HG03354 (cell line): ENCODE data around the gene TEPSIN.

Experiments used
- ATAC-seq: cut with Tn5 transposase; IDR thresholded peaks from one replicate; pipeline ENCODE4 v1.9.1; 2021; ENCODE audit warnings: mild to moderate bottlenecking; ENCODE audit not compliant: unreplicated experiment, poor library complexity, severe bottlenecking

The TEPSIN gene

DNA sequence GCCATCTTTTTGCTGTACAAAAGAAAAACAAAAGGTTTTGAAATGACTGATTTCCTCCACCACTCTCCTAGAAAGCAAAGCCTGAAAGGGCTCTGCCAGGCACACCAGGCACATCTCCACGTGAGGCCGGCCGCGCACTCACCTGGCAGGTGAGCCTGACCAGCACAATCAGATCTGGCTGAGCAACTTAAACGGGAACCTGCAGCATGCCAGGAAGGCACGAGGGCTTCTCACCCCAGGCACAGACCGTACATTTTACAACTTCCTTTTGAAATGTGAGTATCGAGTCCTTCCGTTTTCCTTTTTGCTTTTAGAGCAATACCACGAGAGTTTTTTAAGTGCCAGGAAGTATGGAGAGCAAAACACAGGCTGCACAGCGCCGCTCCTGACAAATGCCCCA lies 33.8 kb upstream of the TEPSIN start:
- ATAC-seq = no peak

DNA sequence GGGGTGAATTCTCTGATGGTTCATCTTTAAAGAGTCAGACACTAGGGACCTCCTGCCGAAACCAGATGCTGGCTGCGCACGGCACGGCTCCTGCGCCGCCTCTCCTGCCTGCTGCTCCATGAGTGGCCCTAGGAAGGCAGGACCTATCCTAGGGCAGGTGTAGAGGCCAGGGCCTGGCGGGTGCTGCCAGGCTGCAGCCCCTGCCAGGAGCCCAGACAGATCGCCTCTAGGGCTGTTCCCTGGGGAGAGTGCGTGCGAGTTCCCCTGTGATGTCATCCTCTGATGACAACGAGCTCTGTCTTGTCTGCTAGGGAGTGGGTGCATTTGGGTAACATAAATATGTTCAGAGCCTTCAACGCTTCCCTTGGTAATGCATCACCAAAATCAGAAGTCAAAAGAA lies 32.4 kb upstream of the TEPSIN start:
- no peak for ATAC-seq

DNA sequence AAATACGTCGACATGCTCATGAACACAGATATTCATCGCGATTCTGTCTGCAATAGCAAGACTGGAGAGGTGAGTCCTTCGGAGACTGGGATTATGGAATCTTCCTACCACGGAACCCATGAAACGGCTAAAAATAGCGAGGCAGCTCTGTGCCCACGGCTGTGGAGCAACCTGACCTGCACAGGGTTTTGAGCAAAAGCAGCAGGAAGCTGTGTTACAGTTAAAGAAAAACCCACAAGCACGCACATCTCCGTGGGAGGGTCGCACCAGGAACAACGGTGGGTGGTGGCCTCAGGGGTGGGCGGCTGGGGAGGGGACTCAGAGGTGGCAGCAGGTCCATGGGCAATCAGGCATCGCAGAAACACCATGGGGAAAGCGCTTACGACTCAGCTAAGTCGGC lies 31.4 kb upstream of the TEPSIN start:
- ATAC-seq = no peak

DNA sequence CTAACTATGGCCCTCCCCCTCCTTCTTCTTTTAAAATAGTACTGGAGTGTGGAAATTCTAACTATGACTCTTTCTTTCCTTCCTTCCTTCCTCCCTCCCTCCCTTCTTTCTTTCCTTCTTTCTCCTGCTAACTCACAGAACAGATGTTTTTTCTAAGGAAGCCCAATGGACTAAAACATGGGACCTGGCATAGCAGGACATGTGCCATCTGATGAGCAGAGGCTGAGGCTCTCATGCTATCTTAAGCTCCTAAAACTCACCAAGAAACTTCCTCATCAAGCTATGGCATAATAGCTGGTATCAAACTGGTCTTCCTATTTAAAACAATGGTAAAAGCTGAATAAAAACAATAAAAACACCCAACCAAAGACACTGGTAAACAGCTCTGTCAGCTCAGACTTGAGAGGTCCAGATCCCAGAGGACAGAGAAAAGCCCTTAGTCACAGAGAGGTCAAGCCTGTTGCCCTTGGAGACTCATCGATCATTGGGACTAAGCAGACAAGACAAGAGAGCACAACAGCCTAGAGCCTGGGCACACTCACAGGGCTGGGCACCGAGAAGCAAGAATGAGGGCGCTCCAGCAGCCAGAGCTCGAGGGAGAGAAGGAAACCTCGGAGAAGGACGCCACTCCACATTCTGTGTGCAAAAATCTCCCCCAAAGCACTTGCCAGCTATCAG lies 28.7 kb upstream of the TEPSIN start:
- no peak for ATAC-seq

DNA sequence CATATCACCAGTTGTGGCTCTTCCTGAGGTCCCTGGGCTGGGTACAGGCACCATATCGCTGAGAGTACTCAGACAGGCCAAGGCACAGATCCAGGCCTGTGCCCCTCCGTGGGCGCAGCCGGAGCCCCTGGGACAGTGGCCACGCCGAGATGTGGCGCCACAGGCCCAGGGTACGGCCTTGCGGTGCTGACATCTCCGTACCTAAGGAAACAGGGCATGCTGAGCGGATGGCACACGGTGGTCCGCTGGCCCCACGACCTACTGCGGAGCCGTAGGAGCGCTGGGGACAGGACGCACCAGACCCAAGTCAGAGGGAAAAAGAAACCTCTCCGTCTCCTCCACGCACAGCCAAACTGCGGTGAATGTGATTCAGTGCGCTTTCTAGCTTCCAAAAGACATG lies 26.7 kb upstream of the TEPSIN start:
- no peak for ATAC-seq

DNA sequence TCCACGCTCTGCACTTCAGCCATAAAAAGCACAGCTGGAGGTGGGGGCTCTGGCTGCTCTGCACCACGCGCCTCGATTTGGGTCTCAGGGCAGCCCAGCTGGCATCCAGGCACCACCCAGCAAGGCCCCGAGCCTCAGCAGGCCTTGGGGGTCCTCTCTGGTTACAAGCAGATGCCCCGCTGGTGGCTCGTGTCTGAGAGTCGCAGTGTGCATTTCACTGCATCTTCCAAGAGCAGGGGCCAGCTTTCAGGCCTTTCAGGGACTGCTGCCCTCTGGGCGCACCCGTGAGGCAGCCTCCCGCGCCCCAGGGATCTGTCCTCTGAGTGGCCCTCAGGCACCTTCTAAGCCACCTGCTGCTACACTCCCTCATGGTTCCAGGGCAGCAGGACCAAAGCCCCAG lies 25.8 kb upstream of the TEPSIN start:
- ATAC-seq = no peak

DNA sequence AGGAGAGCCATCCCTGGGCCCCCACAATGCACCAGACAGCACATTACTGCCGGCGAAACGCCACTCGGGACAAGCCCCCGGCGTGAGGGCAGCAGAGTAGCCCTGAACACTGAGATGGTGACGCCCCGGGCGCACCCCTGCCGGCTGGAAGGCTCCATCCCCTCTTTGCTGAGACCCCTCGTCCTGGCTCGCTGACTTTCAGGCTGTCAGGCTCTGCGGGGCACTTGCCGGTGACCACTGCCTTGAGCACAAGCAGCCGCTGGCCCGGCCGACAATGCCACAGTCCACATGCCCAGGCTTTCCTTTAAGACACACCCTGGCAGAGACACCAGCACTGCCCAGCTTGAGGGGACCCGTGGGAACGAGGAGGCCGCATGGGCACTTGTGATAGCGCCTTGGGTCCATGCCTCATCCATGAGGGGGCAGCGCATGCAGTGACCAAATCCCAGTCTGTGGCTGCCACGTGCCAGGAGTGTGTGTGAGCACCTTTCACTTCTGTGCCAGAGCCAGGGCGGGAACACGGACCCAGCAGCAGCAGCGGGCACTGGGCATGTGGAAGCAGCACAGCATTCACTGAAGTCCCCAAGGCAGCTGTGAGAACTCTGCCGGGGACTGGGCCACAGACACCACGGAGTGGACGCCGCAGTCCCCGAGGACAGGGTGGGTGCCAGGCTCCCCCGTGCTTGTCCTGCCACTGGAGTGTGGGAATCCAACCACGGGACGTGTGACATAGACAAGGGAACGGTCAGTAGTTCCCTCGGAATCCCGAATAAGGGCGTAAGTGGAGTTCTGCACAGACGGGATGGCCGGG lies 24.7 kb upstream of the TEPSIN start:
- ATAC-seq = no peak

DNA sequence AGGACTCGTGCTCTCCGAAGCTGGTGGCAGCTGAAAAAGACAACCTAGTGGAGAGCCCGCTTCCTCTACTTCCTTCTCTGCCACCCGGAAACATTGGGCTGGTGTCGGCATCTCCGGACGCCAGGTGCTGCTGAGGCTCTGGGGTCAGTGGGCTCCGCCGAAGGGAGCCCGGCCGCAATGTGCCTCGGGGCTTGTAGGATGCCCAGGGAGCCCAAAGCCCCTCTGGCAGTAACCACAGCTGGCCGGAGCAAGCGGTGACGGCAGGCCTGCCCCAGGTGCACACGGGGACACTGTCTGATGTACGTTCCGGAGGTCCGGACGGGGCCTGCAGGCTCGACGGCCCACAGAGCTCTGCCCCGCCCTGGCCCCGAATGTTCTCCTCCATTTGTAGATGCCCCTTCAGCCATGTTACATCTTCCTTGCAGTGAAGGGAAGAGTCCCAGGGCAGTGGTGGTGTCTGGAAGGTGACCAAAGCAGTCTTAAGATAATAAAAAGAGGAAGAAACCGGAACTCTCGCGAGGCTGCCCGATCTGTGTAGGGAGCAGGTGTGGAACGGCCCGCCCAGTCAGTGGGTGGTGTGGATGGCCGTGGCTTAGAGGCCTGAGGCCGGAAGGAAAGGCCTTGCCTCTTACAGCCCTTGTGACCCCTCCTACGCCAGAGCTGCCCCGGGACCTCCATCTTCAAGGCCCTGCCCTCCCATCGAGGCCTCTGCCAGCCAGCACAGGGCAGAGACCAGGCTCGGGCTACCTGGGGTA lies 22.9 kb upstream of the TEPSIN start:
- no peak for ATAC-seq

DNA sequence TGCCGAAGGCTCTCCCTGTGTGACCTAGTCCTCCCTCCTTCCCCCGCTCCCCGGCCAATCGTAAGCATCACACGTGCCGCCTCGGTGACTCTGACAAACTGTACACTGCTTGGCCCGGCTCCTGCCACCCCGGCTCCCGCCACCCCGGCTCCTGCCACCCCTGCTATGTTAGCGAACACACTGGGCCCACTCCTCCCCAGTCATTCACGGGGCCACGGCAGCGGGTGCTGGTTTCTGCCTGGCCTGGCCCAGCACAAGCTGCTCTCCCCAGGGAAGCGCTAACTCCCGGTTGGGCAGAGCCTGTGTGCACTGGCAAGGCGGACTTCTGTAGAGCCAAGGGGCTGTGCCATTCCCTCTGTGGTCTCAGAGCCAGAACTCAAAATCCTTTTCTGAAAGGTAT lies 22.2 kb upstream of the TEPSIN start:
- ATAC-seq = no peak

DNA sequence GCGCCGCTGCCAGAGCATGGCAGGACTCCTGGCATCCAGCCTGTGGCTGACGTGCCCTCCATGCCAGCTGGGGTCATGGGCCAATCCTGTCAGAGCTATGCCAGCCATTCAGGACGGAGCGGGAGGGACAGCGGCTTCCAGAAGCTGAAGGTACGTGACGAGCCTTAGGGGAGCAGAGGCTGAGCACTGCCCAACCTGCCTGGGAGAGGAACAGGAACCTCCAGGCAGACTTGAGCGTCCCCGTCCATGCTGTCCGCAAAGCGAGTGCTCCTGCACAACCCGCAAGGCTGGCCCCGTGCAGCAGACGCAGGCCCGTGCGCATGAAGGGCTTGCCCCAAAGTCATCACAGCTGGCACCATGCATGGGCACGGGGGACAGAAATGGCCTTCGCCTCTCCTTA lies 21.8 kb upstream of the TEPSIN start:
- ATAC-seq = no peak

DNA sequence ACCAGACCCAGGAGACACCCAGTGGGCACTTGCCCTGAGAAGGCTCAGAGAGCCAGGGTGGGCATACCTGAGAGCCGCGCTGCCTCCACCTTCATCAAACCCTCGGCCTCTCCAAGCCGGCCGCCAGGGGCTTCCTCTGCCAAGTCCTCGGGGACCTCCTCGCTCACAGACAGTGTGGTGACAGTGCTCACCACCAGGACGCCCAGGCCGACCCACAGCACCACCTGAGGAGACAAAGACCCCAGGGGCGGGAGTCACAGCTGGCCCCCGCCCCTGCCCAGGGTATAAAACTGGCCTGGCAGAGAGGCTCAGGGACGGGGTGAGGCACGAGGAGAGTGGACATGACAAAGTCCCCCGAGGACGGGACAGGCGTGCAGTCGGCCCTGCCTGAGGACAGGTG lies 21.3 kb upstream of the TEPSIN start:
- no peak for ATAC-seq

DNA sequence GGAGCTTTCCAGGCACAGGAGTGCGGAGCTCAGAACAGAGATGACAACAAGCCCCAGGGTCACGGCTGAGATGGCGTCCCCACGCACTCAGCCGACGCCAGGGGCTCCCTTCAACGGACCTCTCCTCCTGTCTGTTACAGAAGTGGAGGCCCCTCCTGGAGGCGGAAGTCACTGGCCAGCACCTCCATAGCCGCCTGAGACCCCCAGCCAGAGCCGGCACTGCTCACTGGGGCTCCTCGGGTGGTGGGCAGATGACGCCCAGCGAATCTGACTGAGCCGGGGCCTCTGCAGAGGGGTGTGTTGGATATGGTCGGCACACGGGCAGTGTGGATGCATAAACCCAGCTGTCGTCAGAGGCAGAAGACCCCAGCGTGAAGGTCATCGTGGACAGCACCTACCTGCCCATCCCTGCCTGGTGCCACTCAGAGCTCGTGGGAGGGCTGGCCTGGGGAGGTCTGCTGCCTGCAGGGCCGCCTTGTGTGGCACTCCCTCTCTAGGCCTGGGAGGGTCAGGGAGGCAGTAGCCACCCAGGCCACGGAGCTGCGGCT lies 20.3 kb upstream of the TEPSIN start:
- ATAC-seq = no peak

DNA sequence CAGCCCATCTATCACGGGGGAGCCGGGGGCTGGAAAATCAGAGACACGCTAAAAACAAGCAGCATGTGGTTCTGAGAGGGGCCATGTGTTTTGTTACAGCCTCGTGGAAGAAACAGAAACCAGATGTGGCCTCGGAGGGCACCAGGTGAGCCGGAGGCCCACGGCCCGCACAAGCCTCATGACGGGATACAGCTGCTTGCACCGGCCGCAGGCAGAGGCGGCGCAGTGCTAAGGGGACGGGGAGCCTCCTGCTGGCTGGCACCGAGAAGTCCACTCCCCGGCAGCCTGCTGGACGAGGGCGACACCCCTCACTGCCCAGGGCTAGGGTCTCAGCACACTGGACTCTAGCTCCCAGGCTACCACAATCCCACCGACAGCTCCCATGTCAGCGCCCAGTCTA lies 19.4 kb upstream of the TEPSIN start:
- ATAC-seq = no peak

DNA sequence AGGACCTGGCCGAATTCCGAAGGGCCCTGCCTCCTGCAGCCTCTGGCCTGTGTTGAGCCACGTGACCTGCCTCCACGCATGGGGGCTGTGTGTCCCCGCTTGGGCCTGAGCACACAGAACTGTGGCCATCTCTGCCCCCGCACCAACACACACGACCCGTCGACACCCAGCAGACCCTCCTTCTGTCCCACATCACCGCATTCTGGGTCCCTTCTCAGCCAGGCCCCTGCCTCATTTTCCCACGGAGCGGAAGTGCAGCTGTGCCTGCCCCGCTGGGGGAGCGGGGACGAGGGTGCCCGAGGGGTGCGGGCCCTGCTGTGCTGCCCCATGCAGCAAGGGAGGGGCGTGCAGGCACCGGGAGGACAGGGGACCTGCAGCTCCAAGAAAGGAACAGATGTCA lies 18.7 kb upstream of the TEPSIN start:
- ATAC-seq = no peak

DNA sequence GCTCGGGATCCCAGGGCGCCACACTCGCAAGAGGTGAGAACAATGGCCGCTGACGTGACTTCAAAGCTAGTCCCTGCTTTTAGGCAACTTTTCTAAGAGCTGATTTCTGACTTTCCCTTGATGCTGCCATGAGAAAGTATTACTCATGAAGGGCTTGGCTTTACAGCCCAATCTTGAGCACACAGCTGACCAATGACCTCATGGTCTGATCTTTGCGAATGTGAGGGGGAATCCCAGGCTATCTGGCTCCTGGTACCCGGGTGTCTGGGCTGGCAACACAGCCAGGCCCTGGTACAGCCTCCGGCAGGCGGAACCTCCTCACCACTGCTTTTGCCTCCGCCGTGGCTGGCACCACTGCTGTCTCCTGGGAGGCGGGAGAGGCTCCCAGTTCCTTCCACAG lies 17.8 kb upstream of the TEPSIN start:
- ATAC-seq = no peak

DNA sequence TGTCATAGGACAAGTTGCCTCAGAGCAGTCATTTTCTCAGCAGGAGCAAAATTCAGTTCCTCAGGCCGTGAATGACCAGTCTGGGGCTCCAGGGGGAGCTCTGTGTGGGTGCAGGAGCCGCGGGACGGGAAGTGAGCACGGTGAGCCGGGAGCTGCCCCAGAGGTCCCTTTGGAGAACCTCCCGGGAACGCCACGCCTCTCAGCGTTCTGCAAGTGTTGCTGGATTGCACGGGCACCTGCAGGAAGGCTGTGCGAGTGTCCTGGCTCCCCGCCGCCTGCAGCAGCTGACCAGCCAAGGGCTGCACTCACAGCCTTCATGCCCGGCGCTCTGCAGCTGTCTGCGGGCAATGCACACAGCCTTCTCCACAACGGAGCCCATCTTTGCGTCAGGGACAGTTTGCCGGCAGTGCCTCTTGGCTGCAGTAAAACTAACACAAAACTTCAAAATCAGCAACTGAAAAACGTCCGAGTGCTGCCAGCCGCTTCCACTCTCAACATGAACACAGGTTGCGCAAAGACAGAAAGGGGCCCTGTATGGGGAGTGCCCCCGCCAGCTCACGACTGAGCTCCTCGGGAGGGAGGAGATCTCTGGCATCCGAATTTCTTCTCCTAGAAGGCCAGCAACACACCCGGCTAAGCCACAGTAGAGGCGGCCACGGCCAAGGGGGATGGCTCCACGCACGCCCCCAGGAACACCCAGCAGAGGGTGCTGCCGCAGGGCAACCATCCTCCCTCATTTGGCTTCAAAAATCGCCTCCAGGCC lies 16.3 kb upstream of the TEPSIN start:
- ATAC-seq = no peak

DNA sequence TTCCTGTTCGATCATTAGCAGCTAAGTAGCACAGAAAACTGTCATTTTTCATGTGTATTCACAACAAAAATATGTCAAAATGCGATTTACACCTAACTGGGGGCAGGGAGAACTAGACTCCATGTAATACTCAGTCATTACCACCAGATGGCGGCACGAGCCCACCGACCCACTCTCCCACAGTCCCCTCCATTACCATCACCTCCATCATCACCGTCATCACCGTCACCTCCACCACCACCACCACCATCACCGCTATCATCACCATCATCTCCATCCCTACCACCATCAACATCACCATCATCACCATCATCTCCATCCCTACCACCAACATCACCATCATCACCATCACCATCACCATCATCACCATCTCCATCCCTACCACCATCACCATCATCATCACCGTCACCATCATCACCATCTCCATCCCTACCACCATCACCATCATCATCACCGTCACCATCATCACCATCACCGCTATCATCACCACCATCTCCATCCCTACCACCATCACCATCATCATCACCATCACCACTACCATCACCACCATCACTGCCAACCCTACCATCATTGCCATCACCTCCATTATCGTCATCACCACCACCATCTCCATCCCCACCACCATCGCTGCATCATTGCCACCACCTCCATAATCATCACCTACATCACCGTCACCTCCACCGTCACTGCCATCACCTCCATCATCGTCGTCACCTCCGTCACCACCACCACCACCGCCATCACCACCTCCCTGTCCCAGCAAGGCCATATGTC lies 14.7 kb upstream of the TEPSIN start:
- no peak for ATAC-seq

DNA sequence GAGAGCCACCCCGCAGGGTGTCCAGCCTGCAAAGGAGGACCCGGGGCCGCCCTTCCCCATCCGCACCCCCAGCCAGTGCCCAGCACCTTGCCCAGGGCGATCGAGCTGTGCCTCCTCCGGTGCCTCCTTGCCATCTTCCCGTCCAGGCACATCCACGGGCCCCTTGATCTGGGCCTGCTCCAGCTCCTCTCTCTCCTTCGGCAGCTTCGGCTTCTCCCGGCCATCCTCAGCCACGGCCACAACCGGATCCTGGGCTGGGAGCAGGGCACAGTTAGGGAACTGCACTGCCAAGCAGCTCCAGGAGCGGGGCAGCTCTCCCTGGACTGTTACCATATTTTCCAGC lies 14.1 kb upstream of the TEPSIN start:
- no peak for ATAC-seq

DNA sequence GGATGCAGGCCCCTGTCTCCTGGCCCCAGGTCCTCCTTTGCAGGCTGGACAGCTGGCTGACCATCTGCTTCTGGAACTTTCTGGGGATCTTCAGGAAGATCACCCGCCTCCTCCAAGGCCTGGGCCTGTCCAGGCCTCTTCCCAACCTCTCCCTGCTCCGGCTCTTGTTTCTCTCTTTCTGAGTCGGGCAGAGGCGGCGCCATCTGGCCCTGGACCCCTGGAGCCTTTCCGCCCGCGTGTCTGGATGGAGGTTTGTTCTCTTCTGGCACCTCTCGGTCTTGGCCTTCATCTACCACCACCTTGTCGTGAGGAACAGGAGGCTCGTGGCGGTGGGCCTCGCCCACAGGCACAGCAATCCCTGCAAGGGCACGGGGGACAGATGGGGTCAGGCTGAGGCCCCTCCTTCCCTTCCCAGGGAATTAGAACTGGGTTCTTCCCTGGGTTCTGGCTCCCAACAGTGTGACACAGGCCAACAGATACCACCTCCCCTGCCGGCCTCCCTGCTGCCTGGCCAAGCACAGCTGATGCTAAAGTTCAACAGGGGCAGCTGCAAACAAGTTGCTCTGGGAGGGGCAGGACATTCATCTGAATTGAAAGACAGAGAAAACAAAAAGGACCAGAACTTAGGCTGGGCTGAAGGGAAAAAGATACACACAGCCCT lies 13.6 kb upstream of the TEPSIN start:
- no peak for ATAC-seq
